Measurements from ENCODE around the gene TPD52L1. TPM values are rescaled to one million over a fixed set of nuclear protein-coding genes. Genes with fewer than 3 reads are reported as not detected.

The TPD52L1 gene
- total and polyA plus RNA-seq, 2 of the 13 experiments (the other 11 are each of a cell fraction or from before 2014, with no cell fraction given) = 0.49 to 0.53 TPM

DNA sequence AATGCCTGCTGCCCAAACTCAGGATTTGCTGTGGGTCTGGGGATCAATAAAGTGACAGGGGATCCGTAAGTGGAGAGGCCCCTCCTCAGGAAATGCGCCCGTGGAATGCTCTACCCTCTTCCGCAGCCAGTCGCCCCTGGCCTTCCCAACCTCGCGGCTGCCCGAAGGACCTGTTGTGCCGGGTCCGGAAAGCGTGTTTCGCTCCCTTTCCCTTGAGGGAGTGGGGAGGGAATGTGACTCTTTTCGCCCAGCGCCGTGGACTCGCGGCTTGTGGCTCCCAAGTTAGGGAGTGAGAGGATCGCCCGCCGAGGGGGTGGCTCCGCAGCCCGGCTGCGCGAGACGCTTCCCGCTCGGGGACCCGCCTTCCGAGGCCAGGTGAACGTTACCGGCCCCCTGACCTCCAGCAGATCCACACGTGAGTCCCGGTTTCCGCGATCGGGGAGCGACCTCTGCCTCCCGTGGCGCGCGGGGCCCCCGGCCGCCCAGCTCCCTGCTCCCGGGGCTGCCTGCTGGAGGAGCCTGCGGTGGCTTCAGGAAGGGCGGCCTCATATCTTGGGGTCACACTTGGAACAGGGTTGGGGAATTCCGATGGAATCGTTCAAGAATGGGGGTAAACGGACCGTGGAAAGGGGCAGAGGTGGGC lies 666 bp downstream of the TPD52L1 start (continued):
- TF ChIP-seq ZNF746 (CRISPR knock-in tag; IDR thresholded peaks at IDR 0.05) (0 out of 2 replicates have a peak, but pooled peaks have one; percentile 44), DR1 (CRISPR knock-in tag; IDR thresholded peaks at IDR 0.05) (0 out of 2 replicates have a peak, but pooled peaks have one; percentile 9), TCF7L2 (IDR thresholded peaks at IDR 0.05; ENCODE audit: low read depth, low read length) (no peak), REXO4 (CRISPR knock-in tag; IDR thresholded peaks at IDR 0.05; ENCODE audit: borderline replicate concordance) (0 out of 2 replicates have a peak, but pooled peaks have one; percentile 12), HES4 (CRISPR knock-in tag; IDR thresholded peaks at IDR 0.05; ENCODE audit: borderline replicate concordance) (0 out of 2 replicates have a peak, but pooled peaks have one; percentile 16), ZNF460 (CRISPR knock-in tag; IDR thresholded peaks at IDR 0.05; ENCODE audit: borderline replicate concordance) (no peak), ZNF3 (CRISPR knock-in tag; IDR thresholded peaks at IDR 0.05) (0 out of 2 replicates have a peak, but pooled peaks have one; percentile 13), TARDBP (CRISPR knock-in tag; IDR thresholded peaks at IDR 0.05) (no peak), ZNF720 (CRISPR knock-in tag; IDR thresholded peaks at IDR 0.05) (no peak), SIX1 (CRISPR knock-in tag; IDR thresholded peaks at IDR 0.05; ENCODE audit: borderline replicate concordance) (no peak), ZNF556 (CRISPR knock-in tag; IDR thresholded peaks at IDR 0.05; ENCODE audit: borderline replicate concordance) (no peak), YY1 (IDR thresholded peaks at IDR 0.05; ENCODE audit: insufficient read depth, insufficient replicate concordance, low read depth, low read length) (no peak), ZNF672 (CRISPR knock-in tag; IDR thresholded peaks at IDR 0.05) (no peak), MEIS1 (CRISPR knock-in tag; IDR thresholded peaks at IDR 0.05; ENCODE audit: borderline replicate concordance) (no peak), NFE2L2 (IDR thresholded peaks at IDR 0.05; ENCODE audit: low read length) (no peak), TOE1 (CRISPR knock-in tag; IDR thresholded peaks at IDR 0.05) (no peak)
- TF ChIP-seq, protein P1, sequence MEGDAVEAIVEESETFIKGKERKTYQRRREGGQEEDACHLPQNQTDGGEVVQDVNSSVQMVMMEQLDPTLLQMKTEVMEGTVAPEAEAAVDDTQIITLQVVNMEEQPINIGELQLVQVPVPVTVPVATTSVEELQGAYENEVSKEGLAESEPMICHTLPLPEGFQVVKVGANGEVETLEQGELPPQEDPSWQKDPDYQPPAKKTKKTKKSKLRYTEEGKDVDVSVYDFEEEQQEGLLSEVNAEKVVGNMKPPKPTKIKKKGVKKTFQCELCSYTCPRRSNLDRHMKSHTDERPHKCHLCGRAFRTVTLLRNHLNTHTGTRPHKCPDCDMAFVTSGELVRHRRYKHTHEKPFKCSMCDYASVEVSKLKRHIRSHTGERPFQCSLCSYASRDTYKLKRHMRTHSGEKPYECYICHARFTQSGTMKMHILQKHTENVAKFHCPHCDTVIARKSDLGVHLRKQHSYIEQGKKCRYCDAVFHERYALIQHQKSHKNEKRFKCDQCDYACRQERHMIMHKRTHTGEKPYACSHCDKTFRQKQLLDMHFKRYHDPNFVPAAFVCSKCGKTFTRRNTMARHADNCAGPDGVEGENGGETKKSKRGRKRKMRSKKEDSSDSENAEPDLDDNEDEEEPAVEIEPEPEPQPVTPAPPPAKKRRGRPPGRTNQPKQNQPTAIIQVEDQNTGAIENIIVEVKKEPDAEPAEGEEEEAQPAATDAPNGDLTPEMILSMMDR (CRISPR knock-in tag; IDR thresholded peaks at IDR 0.05) = no peak
- TF ChIP-seq, protein P2, sequence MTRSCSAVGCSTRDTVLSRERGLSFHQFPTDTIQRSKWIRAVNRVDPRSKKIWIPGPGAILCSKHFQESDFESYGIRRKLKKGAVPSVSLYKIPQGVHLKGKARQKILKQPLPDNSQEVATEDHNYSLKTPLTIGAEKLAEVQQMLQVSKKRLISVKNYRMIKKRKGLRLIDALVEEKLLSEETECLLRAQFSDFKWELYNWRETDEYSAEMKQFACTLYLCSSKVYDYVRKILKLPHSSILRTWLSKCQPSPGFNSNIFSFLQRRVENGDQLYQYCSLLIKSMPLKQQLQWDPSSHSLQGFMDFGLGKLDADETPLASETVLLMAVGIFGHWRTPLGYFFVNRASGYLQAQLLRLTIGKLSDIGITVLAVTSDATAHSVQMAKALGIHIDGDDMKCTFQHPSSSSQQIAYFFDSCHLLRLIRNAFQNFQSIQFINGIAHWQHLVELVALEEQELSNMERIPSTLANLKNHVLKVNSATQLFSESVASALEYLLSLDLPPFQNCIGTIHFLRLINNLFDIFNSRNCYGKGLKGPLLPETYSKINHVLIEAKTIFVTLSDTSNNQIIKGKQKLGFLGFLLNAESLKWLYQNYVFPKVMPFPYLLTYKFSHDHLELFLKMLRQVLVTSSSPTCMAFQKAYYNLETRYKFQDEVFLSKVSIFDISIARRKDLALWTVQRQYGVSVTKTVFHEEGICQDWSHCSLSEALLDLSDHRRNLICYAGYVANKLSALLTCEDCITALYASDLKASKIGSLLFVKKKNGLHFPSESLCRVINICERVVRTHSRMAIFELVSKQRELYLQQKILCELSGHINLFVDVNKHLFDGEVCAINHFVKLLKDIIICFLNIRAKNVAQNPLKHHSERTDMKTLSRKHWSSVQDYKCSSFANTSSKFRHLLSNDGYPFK (CRISPR knock-in tag; IDR thresholded peaks at IDR 0.05; ENCODE audit: borderline replicate concordance) = peak; percentile 1; the same call in 1 of the 2 replicates
- TF ChIP-seq, protein P3, sequence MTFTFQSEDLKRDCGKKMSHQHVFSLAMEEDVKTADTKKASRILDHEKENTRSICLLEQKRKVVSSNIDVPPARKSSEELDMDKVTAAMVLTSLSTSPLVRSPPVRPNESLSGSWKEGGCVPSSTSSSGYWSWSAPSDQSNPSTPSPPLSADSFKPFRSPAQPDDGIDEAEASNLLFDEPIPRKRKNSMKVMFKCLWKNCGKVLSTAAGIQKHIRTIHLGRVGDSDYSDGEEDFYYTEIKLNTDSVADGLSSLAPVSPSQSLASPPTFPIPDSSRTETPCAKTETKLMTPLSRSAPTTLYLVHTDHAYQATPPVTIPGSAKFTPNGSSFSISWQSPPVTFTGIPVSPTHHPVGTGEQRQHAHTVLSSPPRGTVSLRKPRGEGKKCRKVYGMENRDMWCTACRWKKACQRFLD (CRISPR knock-in tag; IDR thresholded peaks at IDR 0.05; ENCODE audit: borderline replicate concordance) = 0 out of 2 replicates have a peak, but pooled peaks have one; percentile 12
- TF ChIP-seq, protein P4, sequence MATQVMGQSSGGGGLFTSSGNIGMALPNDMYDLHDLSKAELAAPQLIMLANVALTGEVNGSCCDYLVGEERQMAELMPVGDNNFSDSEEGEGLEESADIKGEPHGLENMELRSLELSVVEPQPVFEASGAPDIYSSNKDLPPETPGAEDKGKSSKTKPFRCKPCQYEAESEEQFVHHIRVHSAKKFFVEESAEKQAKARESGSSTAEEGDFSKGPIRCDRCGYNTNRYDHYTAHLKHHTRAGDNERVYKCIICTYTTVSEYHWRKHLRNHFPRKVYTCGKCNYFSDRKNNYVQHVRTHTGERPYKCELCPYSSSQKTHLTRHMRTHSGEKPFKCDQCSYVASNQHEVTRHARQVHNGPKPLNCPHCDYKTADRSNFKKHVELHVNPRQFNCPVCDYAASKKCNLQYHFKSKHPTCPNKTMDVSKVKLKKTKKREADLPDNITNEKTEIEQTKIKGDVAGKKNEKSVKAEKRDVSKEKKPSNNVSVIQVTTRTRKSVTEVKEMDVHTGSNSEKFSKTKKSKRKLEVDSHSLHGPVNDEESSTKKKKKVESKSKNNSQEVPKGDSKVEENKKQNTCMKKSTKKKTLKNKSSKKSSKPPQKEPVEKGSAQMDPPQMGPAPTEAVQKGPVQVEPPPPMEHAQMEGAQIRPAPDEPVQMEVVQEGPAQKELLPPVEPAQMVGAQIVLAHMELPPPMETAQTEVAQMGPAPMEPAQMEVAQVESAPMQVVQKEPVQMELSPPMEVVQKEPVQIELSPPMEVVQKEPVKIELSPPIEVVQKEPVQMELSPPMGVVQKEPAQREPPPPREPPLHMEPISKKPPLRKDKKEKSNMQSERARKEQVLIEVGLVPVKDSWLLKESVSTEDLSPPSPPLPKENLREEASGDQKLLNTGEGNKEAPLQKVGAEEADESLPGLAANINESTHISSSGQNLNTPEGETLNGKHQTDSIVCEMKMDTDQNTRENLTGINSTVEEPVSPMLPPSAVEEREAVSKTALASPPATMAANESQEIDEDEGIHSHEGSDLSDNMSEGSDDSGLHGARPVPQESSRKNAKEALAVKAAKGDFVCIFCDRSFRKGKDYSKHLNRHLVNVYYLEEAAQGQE (IDR thresholded peaks at IDR 0.05; ENCODE audit: borderline replicate concordance in 1 of 2, low read depth in 1 of 2, low read length in 2 of 2) = no peak
